Adrenal gland (tissue), 12 donors: ENCODE results near the gene CENPF. TPM values are rescaled to one million over a fixed set of nuclear protein-coding genes. Genes with fewer than 3 reads are reported as not detected.

Experiments used
- DNase-seq, 7 donors: peaks; one replicate each; pipeline ENCODE4 v3.0.0-alpha.2; 2019 to 2020
- H3K27ac ChIP-seq, 5 donors: fragments of 200-600 bp; sonication (generic) in 4 of 5; 1 replicate in 3 of 5; 2 replicates in 2 of 5; pipeline versions ENCODE4 v1.5.1 to v1.8.0; 2016 to 2020; ENCODE audit warnings: mild to moderate bottlenecking in 1 of 5
- H3K27me3 ChIP-seq: fragments of 200-600 bp; 2 replicates; pipeline ENCODE4 v1.8.0; 2021
- H3K36me3 ChIP-seq, 2 donors: fragments of 200-600 bp; replicated peaks in 1 of 2; 1 replicate in 1 of 2; 2 replicates in 1 of 2; pipeline versions ENCODE4 v1.5.1 to v1.8.0; 2018 to 2022
- H3K4me1 ChIP-seq, 2 donors: fragments of 200-600 bp; replicated peaks in 1 of 2; 1 replicate in 1 of 2; 2 replicates in 1 of 2; pipeline versions ENCODE4 v1.5.1 to v1.8.0; 2018 to 2021
- H3K4me3 ChIP-seq, 4 donors: fragments of 200-600 bp; sonication (generic) in 3 of 4; one replicate each; pipeline ENCODE4 v1.5.1; 2016 to 2018
- H3K9me3 ChIP-seq, 3 donors: fragments of 200-600 bp; sonication (generic) in 1 of 3; replicated peaks in 1 of 3; 1 replicate in 2 of 3; 2 replicates in 1 of 3; pipeline versions ENCODE4 v1.5.1 to v1.8.0; 2016 to 2021
- POLR2A ChIP-seq, 2 donors: fragments of 450-650 bp; IDR thresholded peaks; one replicate each; pipeline ENCODE4 v1.6.1; 2017; ENCODE audit warnings: antibody characterized with exemption in 2 of 2, mild to moderate bottlenecking in 2 of 2, moderate library complexity in 1 of 2
- WGBS, 4 donors: extraction: QIAGEN DNeasy Blood & Tissue Kit in 2 of 4; methylation state at CpG; one replicate each; pipeline versions ENCODE4 v1.1.5 to v1.1.7; 2013 to 2017; 5-methylcytosine and 5-hydroxymethylcytosine counted together
- intact Hi-C, 2 donors: fragments of 100-400 bp; cut with DNase I; formaldehyde crosslinking; loops; one replicate each; pipeline versions ENCODE4 v1.14.1 to v1.15.0; 2022 to 2023
- polyA plus RNA-seq, 3 donors: library from polyadenylated mRNA; stranded (reverse); fragments of 200-250 nt in 2 of 3; fragments of 350-450 nt in 1 of 3; fragmentation: Illumina TruSeq in 1 of 3; extraction: RNeasy Lipid Tissue Mini Kit (QIAGEN cat#74804) in 1 of 3; gene quantifications; one replicate each; pipeline ENCODE4 v1.2.3, GENCODE V29; 2013 to 2014
- total RNA-seq, 9 donors: library from RNA; depleted of rRNA in 4 of 9; stranded (reverse); fragments of >200 nt in 4 of 9; fragments of 120-200 nt in 1 of 9; fragmentation: NEBNext Ultra II Directional in 1 of 9; extraction: Animal tissue kit (Norgen Biotek cat#: 25700) in 1 of 9; gene quantifications; one replicate each; pipeline versions ENCODE4 v1.1.0 to v1.2.4, GENCODE V29; 2013 to 2023
- TF ChIP-seq, protein P1 (sequence below), 6 experiments: fragments of 450-650 bp in 4 of 6; fragments of 200-600 bp in 2 of 6; sonication (generic) in 1 of 6; IDR thresholded peaks; 1 replicate in 5 of 6; 2 replicates in 1 of 6; pipeline versions ENCODE4 v1.5.1 to v1.8.0; 2016 to 2021; ENCODE audit warnings: antibody characterized with exemption in 6 of 6, mild to moderate bottlenecking in 2 of 6, moderate library complexity in 1 of 6
- donor health status: healthy with polysubstance abuse.
- donor health status: Bipolar disorder and iron deficiency.
- donor health status: DM: yes; HTN: yes; CAD: no.
- donor health status: DM: no; HTN: no; CAD: no.
- donor health status: DM: no; HTN: no; CAD: no.
- donor health status: DM: yes; HTN: yes; CAD: no.

Gene CENPF
- total and polyA plus RNA-seq, 12 donors, result 0.48 to 36.2 (median 2.9) TPM

DNA sequence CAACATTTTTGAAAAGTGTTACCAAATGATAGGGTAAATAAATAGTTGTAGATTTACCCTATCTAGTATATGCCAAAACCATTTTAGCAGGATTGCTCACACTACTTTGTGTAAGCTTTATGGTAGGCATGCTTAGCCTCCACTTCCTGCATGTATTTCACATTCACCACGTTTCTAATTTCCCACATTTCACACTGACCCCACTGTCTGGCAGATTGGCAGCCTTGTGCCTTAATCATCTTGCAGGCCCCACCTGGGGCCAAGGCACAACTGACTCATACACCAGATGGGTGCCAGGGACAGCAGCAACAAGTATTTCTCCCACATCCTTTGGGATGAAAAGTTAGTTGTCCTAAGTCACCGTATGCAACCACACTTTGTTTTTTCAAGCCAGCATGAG is 21.2 kb upstream of the CENPF start:
- Histone ChIP-seq H3K4me1 (no peaks in the 10 kb centered on the region), H3K9me3 (peaks cover 0 to under 1% (median 0%) of the 10 kb centered on the region in 3 donors), H3K36me3 (no peaks in the 10 kb centered on the region), H3K27ac (no peak overlapping the region), H3K4me3 (no peak overlapping the region), H3K27me3 (no peaks in the 10 kb centered on the region)
- no peak for TF ChIP-seq POLR2A (IDR thresholded peaks at IDR 0.05)
- TF ChIP-seq, protein P1, sequence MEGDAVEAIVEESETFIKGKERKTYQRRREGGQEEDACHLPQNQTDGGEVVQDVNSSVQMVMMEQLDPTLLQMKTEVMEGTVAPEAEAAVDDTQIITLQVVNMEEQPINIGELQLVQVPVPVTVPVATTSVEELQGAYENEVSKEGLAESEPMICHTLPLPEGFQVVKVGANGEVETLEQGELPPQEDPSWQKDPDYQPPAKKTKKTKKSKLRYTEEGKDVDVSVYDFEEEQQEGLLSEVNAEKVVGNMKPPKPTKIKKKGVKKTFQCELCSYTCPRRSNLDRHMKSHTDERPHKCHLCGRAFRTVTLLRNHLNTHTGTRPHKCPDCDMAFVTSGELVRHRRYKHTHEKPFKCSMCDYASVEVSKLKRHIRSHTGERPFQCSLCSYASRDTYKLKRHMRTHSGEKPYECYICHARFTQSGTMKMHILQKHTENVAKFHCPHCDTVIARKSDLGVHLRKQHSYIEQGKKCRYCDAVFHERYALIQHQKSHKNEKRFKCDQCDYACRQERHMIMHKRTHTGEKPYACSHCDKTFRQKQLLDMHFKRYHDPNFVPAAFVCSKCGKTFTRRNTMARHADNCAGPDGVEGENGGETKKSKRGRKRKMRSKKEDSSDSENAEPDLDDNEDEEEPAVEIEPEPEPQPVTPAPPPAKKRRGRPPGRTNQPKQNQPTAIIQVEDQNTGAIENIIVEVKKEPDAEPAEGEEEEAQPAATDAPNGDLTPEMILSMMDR (IDR thresholded peaks at IDR 0.05), result no peak
- 22 to 38% (median 32%) methylated on average over 2 of the region's 2 CpGs for WGBS, 4 donors
- intact Hi-C loops, result no loop called here
- peak in 4 of 7 donors; percentile 27 to 67 (median 42) for DNase-seq

DNA sequence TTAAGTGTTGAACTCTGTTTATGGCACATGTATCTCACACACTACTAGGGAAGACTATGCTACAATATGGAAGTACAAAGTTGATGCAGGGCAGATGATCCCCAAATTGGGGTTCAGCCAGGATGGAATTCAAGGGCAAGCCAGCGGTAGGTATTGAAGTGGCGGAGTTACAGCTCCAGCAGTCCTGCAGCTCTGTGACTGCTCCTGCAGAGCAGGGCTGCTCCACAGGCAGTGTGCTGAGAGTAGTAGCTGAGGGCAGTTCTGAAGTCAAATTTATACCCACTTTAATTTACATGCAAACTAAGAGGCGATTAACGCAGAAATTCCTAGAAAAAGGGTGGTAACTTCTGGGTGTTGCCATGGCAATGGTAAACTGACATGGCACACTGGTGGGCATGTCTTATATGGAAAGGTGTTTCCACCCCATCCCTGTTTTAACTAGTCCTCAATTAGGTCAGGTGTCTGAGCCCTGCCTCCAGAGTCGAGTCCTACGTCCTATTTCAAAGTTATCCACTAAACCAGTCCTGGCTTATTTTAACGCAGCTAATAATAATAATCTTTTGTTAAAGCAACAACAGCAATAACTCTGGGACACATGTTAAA is 20.6 kb upstream of the CENPF start:
- no peak overlapping the region for H3K4me3 ChIP-seq
- no peaks in the 10 kb centered on the region for H3K9me3 ChIP-seq
- TF ChIP-seq, protein P1 (IDR thresholded peaks at IDR 0.05), result no peak
- no peak for TF ChIP-seq POLR2A (IDR thresholded peaks at IDR 0.05)
- intact Hi-C loops, result no loop called here
- H3K27ac ChIP-seq, result no peak overlapping the region
- no peaks in the 10 kb centered on the region for H3K27me3 ChIP-seq
- no peaks in the 10 kb centered on the region for H3K36me3 ChIP-seq
- H3K4me1 ChIP-seq, result no peaks in the 10 kb centered on the region
- WGBS, 4 donors, result 74 to 85% (median 82%) methylated on average over 7 of the region's 7 CpGs
- DNase-seq, result no peak

DNA sequence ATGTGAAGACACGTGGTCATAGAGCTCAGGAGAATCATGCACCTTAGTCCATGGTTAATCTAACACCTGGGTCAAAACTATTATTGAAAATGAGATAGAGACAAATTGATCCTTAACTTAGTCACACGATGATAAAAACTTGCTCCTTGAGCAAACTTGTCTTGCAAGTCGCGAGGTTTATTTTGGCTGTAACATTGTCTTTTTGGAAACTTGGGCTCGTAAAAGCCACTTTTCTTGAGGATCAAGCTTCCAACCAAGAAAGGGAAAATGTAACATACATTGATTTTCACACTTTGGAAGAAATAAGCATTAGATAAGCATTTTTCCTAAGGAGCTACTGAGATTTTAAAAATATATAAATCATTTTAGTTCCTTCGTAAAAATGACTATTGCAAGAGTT is 19.9 kb upstream of the CENPF start:
- Histone ChIP-seq H3K4me1 (no peaks in the 10 kb centered on the region), H3K36me3 (no peaks in the 10 kb centered on the region), H3K27me3 (no peaks in the 10 kb centered on the region), H3K27ac (no peak overlapping the region), H3K4me3 (no peak overlapping the region), H3K9me3 (no peaks in the 10 kb centered on the region)
- TF ChIP-seq, protein P1 (IDR thresholded peaks at IDR 0.05), result no peak
- TF ChIP-seq POLR2A (IDR thresholded peaks at IDR 0.05), result no peak
- intact Hi-C loops, result no loop called here
- 79 to 88% (median 84%) methylated on average over 6 of the region's 6 CpGs for WGBS, 4 donors
- DNase-seq, result no peak

DNA sequence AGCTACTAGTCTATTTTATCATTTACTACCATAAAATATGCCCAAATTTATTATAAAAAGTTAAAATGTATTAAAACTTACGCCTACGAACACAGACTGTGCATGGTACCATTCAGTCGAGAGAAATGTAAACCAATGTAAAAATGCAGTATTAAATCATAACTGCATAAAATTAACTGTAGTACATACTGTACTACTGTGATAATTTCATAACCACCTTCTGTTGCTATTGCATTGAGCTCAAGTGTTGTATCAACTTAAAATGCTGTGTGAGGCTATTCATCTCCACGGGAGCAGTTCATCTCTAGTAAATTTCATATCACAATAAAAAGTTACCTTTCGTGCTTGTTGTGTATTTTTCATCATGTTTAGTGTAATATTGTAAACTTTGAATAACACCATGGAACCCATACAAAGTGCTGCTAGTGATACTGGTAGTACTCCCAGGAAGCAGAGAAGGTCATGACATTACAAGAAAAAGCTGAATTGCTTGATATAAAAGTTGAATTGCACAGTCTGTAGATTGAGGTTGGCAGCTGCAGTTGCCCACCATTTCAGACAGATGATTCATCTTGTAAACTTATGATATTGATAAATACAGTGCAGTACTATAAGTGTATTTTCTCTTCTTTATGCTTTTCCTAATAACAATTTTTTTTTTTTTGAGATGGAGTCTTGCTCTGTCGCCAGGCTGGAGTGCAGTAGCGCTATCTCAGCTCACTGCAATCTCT is 19.0 kb upstream of the CENPF start:
- no peaks in the 10 kb centered on the region for H3K9me3 ChIP-seq
- no peaks in the 10 kb centered on the region for H3K36me3 ChIP-seq
- DNase-seq, result no peak
- H3K4me3 ChIP-seq, result no peak overlapping the region
- TF ChIP-seq, protein P1 (IDR thresholded peaks at IDR 0.05), result no peak
- no peak for TF ChIP-seq POLR2A (IDR thresholded peaks at IDR 0.05)
- no peaks in the 10 kb centered on the region for H3K27me3 ChIP-seq
- 86 to 94% (median 90%) methylated on average over 7 of the region's 7 CpGs for WGBS, 4 donors
- no peaks in the 10 kb centered on the region for H3K4me1 ChIP-seq
- intact Hi-C loops, result no loop called here
- no peak overlapping the region for H3K27ac ChIP-seq
